Activated CD4-positive, alpha-beta T cell treated with anti-CD3 and anti-CD28 coated beads, Interleukin-2, amount 50 U/mL, for 16 hours (primary cell): ENCODE data around the gene TNIP2.

Experiments used
- DNase-seq: peaks from one replicate; pipeline ENCODE4 v3.0.0-alpha.2; 2020

Gene TNIP2

GRCh38 chr4:2755821-2756690 lies at the start of gene TNIP2:
Gene TNIP2, minus strand, starts transcription at chr4:2756336. Its CDS starts 47 bp downstream, at chr4:2756289.
- peak; percentile 79 for DNase-seq

- DNase-seq = no peak
Measured at GRCh38 chr4:2804973-2805501, 48.9 kb upstream of the TNIP2 start.

- DNase-seq = no peak
Measured at GRCh38 chr4:2804449-2804972, 48.4 kb upstream of the TNIP2 start.

- DNase-seq = no peak
Measured at GRCh38 chr4:2803624-2804448, 47.7 kb upstream of the TNIP2 start.

- DNase-seq = no peak
Measured at GRCh38 chr4:2802618-2803531, 46.7 kb upstream of the TNIP2 start.

GRCh38 chr4:2800691-2801596 lies 44.8 kb upstream of the TNIP2 start:
- no peak for DNase-seq

- no peak for DNase-seq
Measured at GRCh38 chr4:2799971-2800690, 44.0 kb upstream of the TNIP2 start.

GRCh38 chr4:2799224-2799911 lies 43.2 kb upstream of the TNIP2 start:
- no peak for DNase-seq

- peak; percentile 57 for DNase-seq
Measured at GRCh38 chr4:2798399-2799223, 42.5 kb upstream of the TNIP2 start.

- peak; percentile 56 for DNase-seq
Measured at GRCh38 chr4:2797545-2798305, 41.6 kb upstream of the TNIP2 start.

- DNase-seq = no peak
Measured at GRCh38 chr4:2796849-2797544, 40.9 kb upstream of the TNIP2 start.

GRCh38 chr4:2795893-2796848 lies 40.0 kb upstream of the TNIP2 start:
- no peak for DNase-seq

- no peak for DNase-seq
Measured at GRCh38 chr4:2795300-2795892, 39.3 kb upstream of the TNIP2 start.

- DNase-seq = no peak
Measured at GRCh38 chr4:2794486-2795299, 38.6 kb upstream of the TNIP2 start.
